Measurements from ENCODE around the gene MOV10L1.
"Not testable (repeated sequence)": the region's sequence is repeated elsewhere in the genome, so short reads cannot be mapped to it uniquely, and the experiment has no call there.

Gene MOV10L1

DNA sequence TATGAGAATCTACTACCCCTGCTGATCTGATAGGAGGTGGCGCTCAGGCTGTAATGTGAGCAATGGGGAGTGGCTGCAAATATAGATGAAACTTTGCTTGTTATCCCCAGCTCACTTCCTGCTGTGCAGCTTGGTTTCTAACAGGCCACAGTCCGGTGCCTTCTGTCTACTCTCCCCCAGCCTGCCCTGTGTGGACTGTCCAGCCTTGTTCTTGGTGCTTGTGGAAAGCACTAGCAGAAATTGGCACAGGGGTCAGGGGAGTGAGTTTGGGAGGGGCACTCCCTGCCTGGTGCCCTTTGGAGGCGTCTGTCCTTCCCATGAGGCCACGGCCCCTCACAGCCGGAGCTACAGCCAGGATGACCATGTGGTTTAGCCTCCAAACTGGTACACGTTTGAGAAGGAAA lies 14.3 kb downstream of the MOV10L1 start:
- DNase-seq (ENCODE audit: low spot score) = no peak

- DNase-seq (ENCODE audit: low spot score) = peak; percentile 19
These were observed 15.6 kb downstream of the MOV10L1 start for GRCh38 chr22:50105208-50106100.

DNA sequence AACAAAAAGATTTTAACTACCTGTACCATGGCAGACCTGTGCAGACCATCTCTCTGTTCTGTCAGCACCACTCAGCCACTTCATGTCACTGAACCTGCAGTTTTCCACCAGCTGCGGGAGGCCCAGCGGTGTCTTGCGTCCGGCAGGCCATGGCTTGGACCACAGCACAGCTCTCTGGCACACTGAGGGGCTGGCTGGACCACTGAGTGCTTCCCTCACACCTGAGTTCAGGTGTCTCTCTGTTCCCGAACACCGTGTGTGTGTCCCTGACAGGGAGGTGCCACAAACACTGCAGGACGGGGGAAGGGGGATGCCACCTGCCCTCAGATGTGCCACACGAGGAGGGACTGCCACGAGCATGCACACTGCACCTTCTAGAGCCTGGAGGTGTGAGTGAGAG lies 17.7 kb downstream of the MOV10L1 start:
- no peak for DNase-seq (ENCODE audit: low spot score)

DNA sequence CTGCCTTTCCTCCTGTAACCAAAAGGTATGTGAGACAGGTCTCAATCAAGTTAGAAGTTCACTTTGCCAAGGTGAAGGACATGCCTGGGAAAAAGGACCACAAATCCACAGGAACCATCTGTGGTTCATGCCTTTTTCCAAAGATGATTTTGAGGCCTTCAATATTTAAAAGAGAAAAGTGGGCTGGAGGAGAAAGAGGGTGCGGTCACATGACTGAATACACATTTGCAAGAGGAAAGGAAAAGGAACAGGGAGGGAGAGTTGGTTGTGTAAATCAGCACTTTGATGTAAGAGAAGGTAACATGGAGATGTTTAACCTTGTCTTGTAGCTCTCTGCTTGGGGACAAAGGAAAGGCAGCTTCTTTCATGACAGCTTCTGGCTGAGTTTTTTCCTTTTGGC lies 21.2 kb downstream of the MOV10L1 start:
- DNase-seq (ENCODE audit: low spot score) = no peak

DNA sequence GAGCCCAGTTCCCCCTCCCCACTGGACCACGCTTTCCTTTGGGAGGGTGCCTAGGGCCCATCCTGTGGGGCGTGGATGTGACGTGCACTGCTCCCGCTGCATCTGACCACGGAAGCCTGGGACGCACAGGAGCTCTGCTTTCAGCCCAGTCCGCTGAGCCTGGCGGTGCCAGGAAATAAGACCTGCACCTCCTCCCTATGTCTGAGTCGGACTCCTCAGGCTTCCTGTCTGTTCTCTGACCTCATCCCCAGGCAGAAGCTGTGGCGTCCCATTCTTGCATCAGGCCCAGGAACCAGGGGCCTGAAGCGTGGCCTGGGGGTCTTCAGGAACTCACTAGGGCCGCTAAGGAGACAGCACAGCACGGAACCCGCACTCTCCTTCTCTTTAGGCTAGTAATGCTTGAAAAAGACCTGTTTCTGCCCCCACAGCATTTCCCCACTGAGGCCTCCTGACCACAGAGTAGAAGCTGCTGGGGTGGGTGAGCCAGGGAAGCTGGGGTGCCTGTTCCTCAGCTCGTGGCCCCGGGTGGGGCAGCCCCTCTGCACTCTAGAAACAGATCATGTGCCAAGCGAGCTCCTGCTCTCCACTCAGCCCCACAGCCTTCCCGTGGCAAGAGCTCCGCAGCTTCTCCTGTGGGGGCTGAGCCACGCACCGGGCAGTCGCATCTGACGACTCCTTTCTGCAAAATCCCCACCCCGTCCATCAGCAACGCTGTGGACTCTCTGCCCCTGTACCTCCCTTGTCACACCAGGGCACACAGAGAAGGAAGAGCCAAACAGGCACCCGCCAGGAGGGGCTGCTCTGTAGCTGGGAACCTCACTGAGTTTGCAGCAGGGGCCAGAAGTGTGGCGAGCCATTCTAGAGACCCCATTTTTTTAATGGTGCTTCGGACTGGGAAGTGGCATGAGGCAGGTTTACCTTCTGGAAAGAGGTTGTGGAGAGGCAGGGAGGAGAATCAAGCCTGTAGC lies 22.6 kb downstream of the MOV10L1 start:
- DNase-seq (ENCODE audit: low spot score) = no peak

DNA sequence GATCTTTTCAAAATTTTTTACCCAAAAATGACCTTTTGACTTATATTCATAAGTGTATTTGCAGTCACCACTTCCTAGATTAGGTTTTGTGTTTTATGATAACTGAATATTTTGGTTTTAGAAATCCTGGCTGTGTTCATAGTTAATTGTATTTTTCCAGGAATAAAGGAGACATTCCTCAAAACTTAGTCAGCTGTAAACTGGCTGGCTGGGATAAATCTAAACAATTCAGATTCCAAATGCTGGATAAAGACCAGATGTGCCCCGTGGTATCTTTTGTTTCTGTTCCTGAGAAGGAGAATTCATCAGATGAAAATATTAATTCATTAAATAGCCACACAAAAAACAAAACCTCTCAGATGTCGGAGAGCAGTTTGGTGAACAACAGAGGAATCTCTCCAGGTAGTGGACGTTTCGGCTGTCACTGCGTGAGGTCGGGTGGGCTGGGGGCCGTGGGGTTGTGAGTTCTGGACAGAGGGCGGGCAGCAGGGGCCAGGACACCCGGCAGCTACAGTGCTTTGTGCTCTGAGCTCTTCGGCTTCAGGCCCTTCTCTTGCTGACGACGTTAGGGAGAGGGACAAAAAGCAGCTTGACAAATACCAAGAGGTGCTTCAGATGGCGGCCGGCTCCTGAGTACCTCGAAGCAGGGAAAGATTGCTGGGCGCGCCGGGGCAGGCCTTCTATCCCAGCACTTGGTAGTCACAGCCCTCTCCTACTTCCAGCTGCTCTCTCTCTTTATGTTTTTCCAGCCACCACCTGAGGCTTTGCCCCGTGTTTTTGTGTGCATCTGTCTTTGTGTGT lies 24.6 kb downstream of the MOV10L1 start:
- DNase-seq (ENCODE audit: low spot score) = no peak

GRCh38 chr22:50115693-50116092 lies 25.9 kb downstream of the MOV10L1 start:
- DNase-seq (ENCODE audit: low spot score) = no peak

DNA sequence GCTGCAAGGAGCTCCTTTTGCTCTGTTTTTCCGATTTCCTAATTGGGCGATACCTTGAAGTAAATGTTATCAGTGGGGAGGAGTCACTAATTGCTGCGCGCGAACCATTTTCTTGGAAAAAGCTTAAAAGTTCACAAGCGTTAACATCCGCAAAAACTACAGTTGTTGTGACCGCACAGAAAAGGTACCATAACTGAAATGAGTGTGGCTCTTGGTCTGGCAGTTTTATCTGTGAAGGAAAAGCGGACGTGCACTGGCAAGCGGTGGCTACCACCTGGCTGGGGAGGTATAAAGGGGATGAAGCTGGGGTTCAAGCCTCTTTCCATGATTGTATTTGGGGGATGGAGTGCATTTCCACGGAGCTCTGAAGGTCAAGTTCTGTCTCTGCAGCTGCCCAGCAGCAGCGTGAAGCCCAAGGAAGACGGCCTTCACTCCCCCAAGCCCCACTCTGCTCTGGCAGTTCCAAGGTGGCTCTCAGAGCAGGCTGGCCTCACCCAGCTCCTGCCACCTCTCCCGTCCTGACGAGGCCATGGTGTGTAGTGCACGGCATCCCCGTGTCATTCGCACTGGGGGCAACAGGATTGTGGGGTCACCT lies 27.5 kb downstream of the MOV10L1 start:
- DNase-seq (ENCODE audit: low spot score) = no peak

DNA sequence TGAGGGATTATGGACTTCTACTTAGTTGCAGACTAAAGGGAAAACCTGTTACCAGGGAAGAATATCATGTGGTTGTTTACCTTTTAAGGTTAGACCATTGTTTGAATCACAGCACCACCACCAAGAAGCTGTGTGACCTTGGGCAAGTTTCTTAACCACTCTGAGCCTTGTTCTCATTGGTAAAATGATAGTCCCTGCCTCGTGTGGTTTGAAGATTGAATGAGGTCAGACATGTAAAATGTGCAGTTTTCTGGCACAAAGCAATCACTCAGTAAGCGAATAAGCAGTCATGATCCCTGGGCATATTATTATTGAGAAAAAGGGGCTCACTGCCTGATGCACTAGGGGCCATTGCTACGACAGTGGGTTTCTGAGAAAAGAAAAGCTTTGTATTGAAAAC lies 28.3 kb downstream of the MOV10L1 start:
- DNase-seq (ENCODE audit: low spot score) = no peak

DNA sequence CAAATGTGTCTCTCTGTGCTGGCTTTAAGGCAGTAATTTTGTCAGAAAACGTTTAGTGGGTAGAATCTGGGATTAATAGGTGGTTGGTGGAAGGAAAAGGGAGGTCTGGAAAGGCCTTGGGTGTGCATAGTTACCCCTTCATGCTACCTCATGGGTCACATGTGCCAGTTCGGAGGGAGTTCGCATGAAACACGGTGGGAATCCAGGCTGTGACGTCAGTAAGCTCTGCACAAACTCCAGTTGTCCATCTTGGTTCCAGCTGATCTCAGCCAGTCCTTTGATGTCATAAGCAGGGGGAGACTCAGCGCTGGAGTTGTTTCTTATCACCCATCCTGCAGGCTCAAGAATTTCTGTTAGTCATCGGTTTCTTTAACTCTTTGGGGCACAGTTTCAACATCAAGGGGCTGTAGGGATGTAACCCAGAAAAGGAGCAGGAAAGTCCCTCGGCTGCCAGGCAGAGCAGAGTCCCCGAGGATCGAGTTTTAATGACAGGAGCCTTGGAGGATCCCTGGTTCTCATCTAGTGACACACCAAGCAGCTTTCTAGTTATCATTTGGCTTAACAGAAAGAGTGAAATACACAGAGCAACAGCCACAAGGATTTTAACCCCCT lies 28.9 kb downstream of the MOV10L1 start:
- DNase-seq (ENCODE audit: low spot score) = no peak

GRCh38 chr22:50119169-50119767 lies 29.5 kb downstream of the MOV10L1 start:
- no peak for DNase-seq (ENCODE audit: low spot score)

- no peak for DNase-seq (ENCODE audit: low spot score)
These were observed 30.0 kb downstream of the MOV10L1 start for GRCh38 chr22:50119768-50120251.

- no peak for DNase-seq (ENCODE audit: low spot score)
These were observed 31.5 kb downstream of the MOV10L1 start for GRCh38 chr22:50121202-50121740.

GRCh38 chr22:50123119-50123518 lies 33.3 kb downstream of the MOV10L1 start:
- DNase-seq (ENCODE audit: low spot score) = no peak

- DNase-seq (ENCODE audit: low spot score) = no peak
These were observed 35.2 kb downstream of the MOV10L1 start for GRCh38 chr22:50125029-50125428.

DNA sequence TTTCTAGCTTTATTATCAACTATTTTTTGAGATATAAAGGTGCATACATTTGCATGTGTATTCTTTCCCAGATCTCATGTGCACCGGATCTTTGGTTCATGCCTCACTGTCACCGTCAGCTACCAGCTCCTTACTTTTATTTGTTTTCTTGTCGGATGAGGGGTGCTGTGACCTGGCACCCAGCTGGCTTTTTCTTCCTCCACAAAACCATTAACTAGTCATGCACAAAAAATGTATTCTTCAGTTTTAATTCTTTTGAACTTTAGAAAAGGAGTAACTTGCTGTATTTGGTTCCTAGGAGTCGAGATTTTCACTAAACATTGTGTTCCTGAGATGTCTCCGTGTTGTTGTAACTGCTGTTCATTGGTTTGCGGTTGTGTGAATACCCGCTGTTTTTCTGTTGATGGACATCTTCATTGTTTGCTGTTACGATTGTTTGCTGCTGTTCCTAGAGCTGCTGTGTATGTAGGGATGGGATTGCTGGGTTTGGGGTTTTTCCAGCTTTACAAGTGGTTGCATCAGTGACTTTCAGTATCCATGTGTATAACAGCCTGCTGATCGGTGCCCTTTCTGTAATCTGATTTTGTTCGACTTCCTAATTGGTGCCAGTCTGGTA lies 39.4 kb downstream of the MOV10L1 start:
- DNase-seq (ENCODE audit: low spot score) = no peak

DNA sequence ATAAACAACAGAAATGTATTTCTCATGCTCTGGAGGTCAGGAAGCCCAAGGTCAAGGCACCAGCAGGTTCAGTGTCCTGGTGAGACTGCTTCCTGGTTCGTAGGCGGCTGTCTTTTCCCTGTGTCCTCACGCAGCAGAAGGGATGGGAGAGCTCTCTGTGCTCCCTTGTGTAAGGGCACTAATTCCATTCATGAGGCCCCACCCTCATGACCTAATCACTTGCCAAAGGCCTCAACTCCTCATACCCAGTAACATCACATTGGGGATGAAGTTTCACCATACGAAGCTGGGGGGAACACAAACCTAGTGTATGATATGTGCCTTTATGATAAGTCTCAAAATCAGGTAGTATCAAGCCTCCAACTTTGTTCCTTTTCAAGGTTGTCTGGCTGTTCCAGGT lies 42.1 kb downstream of the MOV10L1 start:
- no peak for DNase-seq (ENCODE audit: low spot score)

GRCh38 chr22:50134481-50134880 lies 44.7 kb downstream of the MOV10L1 start:
- DNase-seq (ENCODE audit: low spot score) = no peak

DNA sequence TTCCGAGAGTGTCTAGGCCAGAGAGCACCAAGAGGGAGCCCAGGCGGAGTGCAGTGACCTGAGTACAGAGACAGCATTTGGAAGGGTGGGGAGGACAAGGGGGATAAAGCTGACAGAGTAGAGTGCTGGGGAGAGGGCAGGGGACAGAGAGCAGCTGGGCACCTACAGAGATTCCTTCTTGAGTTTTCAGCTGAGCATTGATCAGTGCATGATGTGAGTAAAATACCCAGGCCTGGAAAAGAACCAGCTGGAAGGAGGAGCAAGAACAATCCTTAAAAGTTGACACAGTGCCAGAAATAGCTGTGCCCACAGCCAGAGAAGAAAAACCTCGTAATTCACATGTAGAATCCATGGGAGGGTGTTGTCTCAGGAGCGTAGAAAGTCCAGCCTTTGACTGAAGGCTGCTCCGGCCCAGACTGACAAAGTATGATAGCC lies 46.8 kb downstream of the MOV10L1 start:
- no peak for DNase-seq (ENCODE audit: low spot score)

- DNase-seq (ENCODE audit: low spot score) = not testable (repeated sequence)
These were observed 47.5 kb downstream of the MOV10L1 start for GRCh38 chr22:50137277-50137676.
